NCI-H82 treated with DMSO at 0.1 percent for 48 hours (cell line): ENCODE results near the gene FAM9B.

ENCODE experiments used
- DNase-seq: peaks from one replicate; lab custom pipeline; 2025; ENCODE audit not compliant: unreplicated experiment; lab: John Stamatoyannopoulos, UW

FAM9B gene

GRCh38 chrX:8981723-8982122 is 52.2 kb downstream of the FAM9B start:
- DNase-seq: no peak

DNA sequence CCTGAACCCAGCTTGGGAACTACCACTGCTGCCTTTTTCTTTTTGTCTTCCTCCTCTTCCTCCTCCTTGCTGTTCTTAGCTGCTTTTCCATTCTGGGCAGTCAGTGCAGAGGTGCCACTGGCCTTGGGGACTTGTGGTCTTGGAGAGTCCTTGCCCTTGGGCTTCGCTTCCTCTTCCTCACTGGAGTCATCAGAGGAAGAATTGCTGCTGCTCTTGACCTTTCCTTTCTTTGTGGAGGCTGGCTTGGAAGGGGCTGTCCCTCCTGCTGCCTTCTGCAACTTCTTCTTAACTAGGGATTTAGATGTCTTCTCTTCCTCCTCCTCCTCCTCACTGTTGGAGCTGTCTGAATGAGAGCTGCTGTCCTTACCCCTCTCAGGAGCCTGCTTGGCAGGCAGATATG is 53.2 kb downstream of the FAM9B start:
- no peak for DNase-seq
